GM19467 (cell line): ENCODE data around the gene GRIP1.

Source experiments
- ATAC-seq: cut with Tn5 transposase; IDR thresholded peaks from one replicate; pipeline ENCODE4 v1.9.1; 2021; ENCODE audit warnings: mild to moderate bottlenecking, moderate library complexity; ENCODE audit not compliant: unreplicated experiment

Gene GRIP1

DNA sequence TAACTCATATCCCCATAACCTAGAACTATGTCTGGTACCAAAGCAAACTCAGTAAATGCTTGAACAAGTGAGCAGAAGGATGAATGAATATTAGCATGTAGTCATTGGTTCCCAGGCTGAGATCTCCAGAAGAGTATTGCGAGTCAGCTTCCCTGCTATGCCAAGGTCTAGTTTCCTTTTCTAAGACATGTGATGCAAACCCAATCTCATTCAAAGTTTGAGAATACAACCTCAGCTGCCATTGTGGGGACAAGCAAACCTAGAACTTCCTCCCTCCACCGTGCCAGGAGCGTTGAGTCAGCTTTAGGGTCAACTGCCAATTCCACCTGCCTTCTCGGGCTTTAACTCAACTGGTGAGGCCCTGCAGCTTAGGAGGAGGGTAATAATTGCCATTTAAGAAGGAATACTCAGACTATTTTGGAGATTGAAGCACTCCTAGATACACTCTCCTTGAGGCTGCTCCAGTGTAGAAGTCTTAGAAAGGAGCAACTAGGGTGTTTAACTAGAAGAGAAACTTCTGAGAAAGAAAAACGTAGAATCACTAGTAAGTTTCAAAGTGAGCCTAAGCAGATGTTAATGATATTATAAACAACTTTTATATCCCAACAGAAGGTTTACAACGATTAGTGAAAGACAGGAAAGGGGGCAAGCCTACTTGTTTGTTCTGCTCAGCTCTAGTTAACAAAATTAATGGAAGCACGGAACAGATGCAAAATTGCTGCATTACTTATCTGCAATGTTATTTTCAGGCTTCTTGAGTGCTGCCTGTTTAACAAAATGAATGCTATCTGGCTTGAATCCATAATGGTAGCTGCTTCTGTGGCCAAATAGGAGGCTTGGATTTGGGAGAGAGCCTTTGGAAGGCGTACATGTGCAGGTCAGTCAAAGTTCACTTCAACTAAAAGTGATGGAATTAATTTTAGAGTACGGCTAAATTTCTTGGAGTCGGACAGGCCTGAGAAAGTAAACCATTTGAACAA lies 279.7 kb downstream of the GRIP1 start:
- no peak for ATAC-seq

DNA sequence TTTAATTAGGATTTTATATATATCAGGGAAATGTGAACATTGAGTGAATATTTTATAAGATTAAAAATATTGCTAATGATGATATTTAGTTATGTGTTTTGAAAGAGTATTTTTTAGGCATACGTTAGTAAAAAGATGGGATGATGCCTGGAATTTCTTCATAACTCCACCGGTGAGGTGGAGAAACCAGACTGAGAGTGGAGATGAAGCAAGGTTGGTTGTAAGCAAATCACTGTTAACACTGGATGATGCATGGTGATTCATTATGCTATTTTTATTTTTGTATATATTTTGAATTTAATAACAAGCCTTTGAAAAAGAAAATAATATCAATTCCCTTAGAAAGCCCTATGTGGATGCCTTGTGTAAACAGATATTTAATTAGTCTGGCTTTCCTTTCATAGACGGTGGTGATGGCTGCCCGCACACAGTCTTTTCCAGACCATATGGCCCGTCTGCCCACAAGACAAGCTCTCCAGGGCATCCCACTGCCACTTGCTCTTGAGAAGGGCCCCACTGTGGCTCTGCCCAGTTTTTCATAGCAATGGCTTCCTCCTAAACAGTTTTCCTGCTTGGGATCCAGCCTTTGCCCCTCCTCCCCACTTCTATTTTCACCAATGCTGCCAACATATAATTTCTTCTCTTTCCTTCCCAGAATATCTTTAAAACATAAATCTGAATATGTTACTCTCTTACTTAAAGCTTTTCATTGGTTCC lies 281.1 kb downstream of the GRIP1 start:
- no peak for ATAC-seq

GRCh38 chr12:66393890-66394289 lies 285.0 kb downstream of the GRIP1 start:
- no peak for ATAC-seq

GRCh38 chr12:66392266-66392915 lies 286.5 kb downstream of the GRIP1 start:
- ATAC-seq, result no peak

- no peak for ATAC-seq
These were observed 290.4 kb downstream of the GRIP1 start for GRCh38 chr12:66388517-66388916.

DNA sequence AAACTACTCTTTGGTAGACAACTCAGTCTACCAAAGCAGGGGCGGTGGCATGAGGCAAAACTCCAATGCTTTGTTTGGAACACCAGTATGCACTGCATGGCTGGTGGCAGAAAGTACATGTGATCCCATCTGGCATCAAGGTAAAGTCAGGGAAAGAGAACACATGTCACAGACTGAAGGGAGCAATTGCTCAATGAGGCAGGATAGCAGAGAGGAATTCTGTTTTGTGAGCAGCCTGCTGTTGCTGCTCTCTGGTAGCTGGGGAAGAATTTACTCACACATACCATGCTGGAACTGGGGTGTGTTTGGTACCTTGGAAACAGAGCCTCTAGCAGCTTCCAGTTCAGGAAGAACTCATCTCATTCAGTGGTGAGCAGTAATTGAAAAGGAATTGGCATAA lies 291.8 kb downstream of the GRIP1 start:
- no peak for ATAC-seq

GRCh38 chr12:66380769-66381535 lies 297.9 kb downstream of the GRIP1 start:
- no peak for ATAC-seq

DNA sequence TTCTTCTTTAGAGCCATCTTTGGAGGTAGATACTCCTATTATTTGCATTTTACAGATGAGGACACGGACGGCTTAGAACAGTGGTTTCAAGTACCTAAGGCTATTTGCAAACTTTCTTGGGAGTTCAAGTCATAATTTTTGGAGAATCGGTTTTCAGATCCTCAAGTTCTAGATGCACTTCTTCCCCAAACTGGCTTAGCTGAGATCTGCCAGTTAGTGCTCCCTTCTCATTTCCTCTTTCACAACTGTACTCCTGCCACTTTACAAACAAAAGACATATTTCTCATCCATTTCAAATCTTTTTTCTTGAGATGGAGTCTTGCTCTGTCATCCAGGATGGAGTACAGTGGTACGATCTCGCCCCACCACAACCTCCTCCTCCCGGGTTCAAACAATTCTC lies 299.3 kb downstream of the GRIP1 start:
- ATAC-seq, result no peak

DNA sequence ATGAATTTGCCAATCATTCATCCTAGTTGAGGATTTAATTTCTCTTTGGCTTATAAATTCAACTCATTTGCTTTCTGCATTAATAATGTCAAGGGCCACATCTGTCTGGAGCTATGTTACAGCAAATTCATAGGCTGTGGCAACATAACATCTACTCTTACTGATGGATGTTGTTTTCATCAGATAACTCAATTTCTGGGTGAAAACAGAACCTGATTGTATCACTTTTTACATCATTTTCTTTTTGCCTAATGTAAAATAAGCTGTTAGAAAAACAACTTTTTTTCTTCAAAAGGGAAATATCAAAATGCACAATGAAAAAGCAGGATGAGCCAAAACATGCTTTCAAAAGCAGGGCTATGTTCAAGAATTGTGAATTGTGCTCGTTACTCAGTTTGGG lies 303.3 kb downstream of the GRIP1 start:
- ATAC-seq, result no peak

DNA sequence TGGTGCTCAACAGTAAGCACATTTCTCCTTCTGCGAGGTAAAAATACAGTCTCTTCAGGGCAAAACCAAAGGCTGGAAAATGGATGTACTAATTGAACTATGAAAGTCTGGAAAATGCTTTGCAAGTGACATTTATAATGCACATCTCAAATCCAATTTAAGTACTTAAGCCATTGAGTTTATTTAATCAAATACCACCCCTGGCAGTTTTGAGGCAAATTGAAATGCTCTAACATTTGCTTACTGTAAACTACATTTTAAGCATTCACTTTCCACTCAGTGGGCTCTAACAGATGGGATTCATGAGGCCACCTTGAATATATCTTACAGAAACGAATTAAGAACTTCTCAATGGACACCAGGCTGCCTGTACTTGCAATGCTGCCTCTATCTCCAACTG lies 306.9 kb downstream of the GRIP1 start:
- no peak for ATAC-seq

DNA sequence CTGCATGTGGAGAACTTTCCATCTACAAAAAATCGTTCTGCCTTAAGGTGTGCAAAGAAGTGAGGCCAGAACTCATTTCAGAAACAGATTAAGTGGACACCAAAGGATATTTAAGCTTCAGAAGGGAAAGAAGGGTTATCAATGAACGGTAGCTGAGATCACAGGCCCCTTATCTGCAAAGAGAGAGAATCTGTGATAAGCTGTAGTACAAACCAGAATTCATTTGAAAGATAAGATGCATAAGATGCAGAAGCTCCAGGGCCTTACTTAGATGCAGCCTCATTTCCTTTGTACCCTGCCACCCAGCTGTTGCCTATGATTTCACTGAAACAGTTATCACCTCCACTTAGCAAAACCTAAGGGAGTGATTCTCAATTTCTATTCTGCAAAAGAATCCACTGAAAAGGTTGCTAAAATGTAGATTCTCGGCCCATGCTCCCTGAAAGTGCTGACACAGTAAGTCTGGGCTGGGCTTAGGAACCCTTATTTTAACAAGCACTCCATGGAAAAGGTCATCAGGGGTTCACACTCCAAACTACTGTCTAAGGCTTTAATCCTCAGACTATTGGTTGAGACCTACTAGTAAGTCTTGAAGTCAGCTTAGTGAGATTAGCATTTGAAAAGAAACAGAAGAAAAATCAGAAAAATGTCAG lies 311.7 kb downstream of the GRIP1 start:
- ATAC-seq, result no peak

- no peak for ATAC-seq
These were observed 313.0 kb downstream of the GRIP1 start for GRCh38 chr12:66365718-66366490.

DNA sequence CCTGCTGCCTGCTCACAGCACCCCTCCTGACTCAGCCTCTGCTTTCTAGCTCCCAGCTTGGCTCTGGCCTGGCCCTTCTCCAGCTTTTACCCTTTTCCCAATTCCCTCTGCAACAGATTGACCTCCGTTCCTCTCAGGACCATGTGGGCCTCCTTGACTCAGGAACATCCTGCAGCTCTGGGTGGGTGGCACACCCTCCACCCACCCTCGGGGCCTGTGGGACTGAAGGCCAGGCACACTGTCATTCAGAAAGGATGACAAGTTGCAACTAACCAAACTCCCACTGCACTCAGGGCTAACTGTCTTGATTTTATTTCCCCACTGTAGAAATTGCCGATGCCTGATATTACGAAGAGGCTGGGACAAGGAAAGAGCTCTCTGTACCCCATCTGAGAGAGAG lies 317.2 kb downstream of the GRIP1 start:
- no peak for ATAC-seq

DNA sequence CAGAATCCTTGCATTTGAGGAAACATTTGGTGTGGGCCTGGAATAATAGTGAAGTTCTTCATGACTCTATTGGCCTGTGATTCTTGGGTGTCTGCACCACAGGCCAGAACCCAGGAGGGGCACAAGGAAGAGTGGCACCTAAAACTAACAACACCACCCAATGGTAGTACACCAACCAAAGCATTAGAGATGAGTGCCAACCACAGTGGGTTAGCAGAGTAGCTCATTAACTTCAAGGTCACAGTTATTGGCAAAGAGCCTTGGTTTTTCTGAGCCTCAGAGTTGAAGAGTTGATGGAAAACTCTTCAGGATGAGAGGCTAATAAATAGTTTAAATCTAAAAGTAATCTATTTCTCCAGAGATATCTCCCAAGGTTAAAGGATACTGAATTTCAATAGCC lies 319.6 kb downstream of the GRIP1 start:
- no peak for ATAC-seq

DNA sequence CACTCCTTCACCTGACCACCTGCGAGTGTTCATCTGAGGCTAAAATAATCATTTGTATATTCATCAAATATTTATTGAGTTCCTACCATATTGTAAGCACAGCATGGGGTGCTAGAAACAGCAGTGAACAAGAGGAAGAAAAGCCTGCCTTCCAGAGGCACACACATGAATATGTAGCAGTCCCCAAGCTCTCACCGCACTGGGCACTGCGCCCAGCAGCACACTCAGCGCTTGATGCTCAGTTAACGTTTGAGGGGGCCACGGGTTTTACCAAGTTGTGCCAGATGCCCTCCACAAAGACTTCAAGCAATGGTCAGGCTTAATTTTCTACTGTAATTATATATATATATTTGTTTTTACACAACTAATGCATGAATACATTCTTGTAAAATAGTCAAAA lies 324.6 kb downstream of the GRIP1 start:
- no peak for ATAC-seq

DNA sequence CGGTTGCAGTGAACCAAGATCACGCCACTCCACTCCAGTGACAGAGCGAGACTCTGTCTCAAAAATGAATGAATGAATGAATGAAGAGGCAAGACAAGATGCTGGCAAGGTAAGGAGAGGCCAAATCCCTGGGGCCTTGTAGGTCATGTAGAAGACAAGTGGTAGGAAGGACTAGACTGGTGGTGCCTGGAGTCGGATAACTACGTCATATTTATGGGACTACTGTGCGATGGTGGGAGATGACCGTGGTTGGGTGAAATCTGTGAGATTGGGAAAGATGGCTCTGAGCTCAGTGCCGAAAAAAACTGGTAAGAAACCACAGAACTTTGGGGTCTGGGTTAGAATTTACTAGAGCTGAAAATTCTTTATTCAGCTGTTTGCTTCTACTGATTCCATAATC lies 326.0 kb downstream of the GRIP1 start:
- no peak for ATAC-seq

DNA sequence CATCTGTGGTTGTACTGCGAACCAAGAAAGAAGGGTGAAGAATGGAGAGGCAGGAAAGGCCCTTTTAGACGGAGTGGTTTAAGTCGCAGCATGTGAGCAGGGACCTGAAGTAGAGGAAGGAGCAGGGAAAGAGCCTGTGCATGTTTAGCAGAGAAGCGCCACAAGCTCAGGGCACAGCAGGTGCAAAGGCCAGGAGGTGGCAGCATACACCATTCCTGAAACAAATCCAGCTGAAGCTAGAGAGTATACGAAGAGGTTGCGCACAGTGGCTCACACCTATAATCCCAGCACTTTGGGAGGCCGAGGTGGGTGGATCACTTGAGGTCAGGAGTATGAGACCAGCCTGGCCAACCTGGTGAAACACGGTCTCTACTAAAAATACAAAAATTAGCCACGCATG lies 326.7 kb downstream of the GRIP1 start:
- no peak for ATAC-seq

DNA sequence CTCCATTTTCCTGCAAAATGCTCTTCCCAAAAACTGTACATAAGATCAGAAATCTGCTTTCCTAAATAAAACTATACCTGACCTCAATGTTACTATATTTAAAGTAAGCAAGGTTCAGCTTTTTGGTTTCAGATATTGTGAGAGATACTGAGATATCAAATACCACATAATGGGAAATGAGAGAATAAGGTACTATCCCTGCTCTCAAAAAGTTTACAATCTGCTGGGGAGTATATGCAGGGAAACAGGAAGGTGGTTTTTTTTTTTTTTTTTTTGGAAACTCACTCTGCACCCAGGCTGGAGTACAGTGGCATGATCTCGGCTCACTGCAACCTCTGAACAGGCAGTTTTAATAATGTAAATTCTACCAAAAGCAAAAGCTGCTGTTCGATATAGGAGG lies 327.6 kb downstream of the GRIP1 start:
- ATAC-seq, result no peak

DNA sequence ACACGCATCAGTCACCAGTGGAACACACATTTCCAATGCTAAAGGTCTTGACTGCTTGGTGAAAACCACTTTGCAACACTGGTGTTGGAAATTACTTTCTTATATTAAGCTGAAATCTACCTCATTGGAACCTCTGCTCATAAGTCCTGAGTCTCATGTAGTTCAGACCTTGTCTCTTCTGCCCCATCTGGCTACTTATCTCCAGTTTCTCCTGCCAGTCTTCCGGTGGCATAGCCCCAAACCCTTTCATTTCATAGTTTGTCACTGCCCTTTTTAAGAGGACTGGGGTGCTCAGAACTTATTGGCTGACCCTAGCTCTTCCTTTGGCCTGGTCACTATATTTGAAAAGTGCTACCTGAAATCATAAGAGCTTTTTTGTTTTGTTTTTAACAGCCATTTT lies 332.9 kb downstream of the GRIP1 start:
- ATAC-seq, result no peak

DNA sequence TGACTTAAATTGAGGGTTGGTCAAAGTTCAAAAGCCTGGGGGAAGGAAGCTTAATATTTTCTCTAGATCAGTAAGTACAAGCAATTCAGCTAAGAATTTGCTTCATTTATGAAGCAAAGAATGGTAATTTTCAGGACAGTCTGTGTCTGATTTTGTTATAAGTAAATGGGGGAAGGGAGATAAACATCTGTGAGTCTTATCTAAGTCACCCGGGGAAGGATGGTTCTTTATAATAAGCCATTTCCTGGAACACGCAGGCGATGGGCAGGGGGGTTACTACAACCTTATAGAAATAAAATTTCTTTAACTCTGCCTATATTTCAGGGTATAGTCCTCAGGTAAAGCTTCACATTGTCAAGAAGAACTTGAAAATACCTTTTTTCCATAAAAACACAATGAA lies 333.7 kb downstream of the GRIP1 start:
- no peak for ATAC-seq
